Measurements from ENCODE around the gene SLC34A3. TPM values are rescaled to one million over a fixed set of nuclear protein-coding genes. Genes with fewer than 3 reads are reported as not detected.

SLC34A3 gene
- total and polyA plus RNA-seq, 4 donors, result 0.03 to 0.65 (median 0.12) TPM; not detected in 1

GRCh38 chr9:137195525-137196220 lies 35.0 kb upstream of the SLC34A3 start:
- H3K4me1 ChIP-seq (ENCODE audit: control insufficient read depth in 5 of 5, insufficient read depth in 5 of 5, low read length in 5 of 5), result peaks cover 0 to 19% (median 13%) of the 10 kb centered on the region in 5 donors
- H3K4me3 ChIP-seq, result no peak overlapping the region
- 78 to 90% methylated on average over 20 to 21 of the region's 21 CpGs for WGBS, 2 donors
- H3K9me3 ChIP-seq (ENCODE audit: control insufficient read depth in 4 of 4, insufficient read depth in 3 of 4, low read length in 3 of 4), result no peaks in the 10 kb centered on the region
- DNase-seq (no peak), ATAC-seq (ENCODE audit: insufficient read depth, low FRiP score) (no peak)
- TF ChIP-seq CTCF (IDR thresholded peaks at IDR 0.05; ENCODE audit: control extremely low read depth, extremely low read depth), result no peak
- H3K36me3 ChIP-seq (ENCODE audit: control insufficient read depth in 4 of 4, insufficient read depth in 4 of 4, low read length in 4 of 4), result peaks cover 0 to 10% (median 0%) of the 10 kb centered on the region in 4 donors
- H3K27ac ChIP-seq (ENCODE audit: low read depth in 1 of 2, low read length in 1 of 2), result no peak overlapping the region
- no peaks in the 10 kb centered on the region for H3K27me3 ChIP-seq (ENCODE audit: control insufficient read depth in 3 of 3, insufficient read depth in 3 of 3, low read length in 2 of 3)
- H3K9ac ChIP-seq (ENCODE audit: insufficient read depth in 1 of 2, low read length in 2 of 2), result no peak overlapping the region

GRCh38 chr9:137198051-137198901 lies 32.4 kb upstream of the SLC34A3 start:
- TF ChIP-seq CTCF (IDR thresholded peaks at IDR 0.05; ENCODE audit: control extremely low read depth, extremely low read depth), result no peak
- Histone ChIP-seq H3K9ac (ENCODE audit: insufficient read depth in 1 of 2, low read length in 2 of 2) (no peak overlapping the region), H3K27ac (ENCODE audit: low read depth in 1 of 2, low read length in 1 of 2) (peak overlapping the region in 1 of 2 donors; percentile 89), H3K36me3 (ENCODE audit: control insufficient read depth in 4 of 4, insufficient read depth in 4 of 4, low read length in 4 of 4) (no peaks in the 10 kb centered on the region), H3K27me3 (ENCODE audit: control insufficient read depth in 3 of 3, insufficient read depth in 3 of 3, low read length in 2 of 3) (no peaks in the 10 kb centered on the region), H3K4me1 (ENCODE audit: control insufficient read depth in 5 of 5, insufficient read depth in 5 of 5, low read length in 5 of 5) (peaks cover 0 to 23% (median 17%) of the 10 kb centered on the region in 5 donors), H3K9me3 (ENCODE audit: control insufficient read depth in 4 of 4, insufficient read depth in 3 of 4, low read length in 3 of 4) (no peaks in the 10 kb centered on the region), H3K4me3 (no peak overlapping the region)
- 77 to 91% methylated on average over 19 of the region's 19 CpGs for WGBS, 2 donors
- no peak for DNase-seq
- no peak for ATAC-seq (ENCODE audit: insufficient read depth, low FRiP score)

- no peak overlapping the region for H3K9ac ChIP-seq (ENCODE audit: insufficient read depth in 1 of 2, low read length in 2 of 2)
- peaks cover 0 to 2% (median under 1%) of the 10 kb centered on the region in 4 donors for H3K36me3 ChIP-seq (ENCODE audit: control insufficient read depth in 4 of 4, insufficient read depth in 4 of 4, low read length in 4 of 4)
- ATAC-seq (ENCODE audit: insufficient read depth, low FRiP score), result no peak
- no peak for TF ChIP-seq CTCF (IDR thresholded peaks at IDR 0.05; ENCODE audit: control extremely low read depth, extremely low read depth)
- no peaks in the 10 kb centered on the region for H3K9me3 ChIP-seq (ENCODE audit: control insufficient read depth in 4 of 4, insufficient read depth in 3 of 4, low read length in 3 of 4)
- 72 to 86% methylated on average over 11 of the region's 11 CpGs for WGBS, 2 donors
- H3K27me3 ChIP-seq (ENCODE audit: control insufficient read depth in 3 of 3, insufficient read depth in 3 of 3, low read length in 2 of 3), result no peaks in the 10 kb centered on the region
- no peak for DNase-seq
- H3K4me3 ChIP-seq, result no peak overlapping the region
- peaks cover 0 to 28% (median 19%) of the 10 kb centered on the region in 5 donors for H3K4me1 ChIP-seq (ENCODE audit: control insufficient read depth in 5 of 5, insufficient read depth in 5 of 5, low read length in 5 of 5)
- peak overlapping the region; percentile 21 to 89 for H3K27ac ChIP-seq (ENCODE audit: low read depth in 1 of 2, low read length in 1 of 2)
These were observed 31.8 kb upstream of the SLC34A3 start for GRCh38 chr9:137198902-137199283.

All from lung (tissue), 12 donors.